Thoracic aorta (tissue), 2 donors: ENCODE measurements around the gene COMMD7. TPM values are rescaled to one million over a fixed set of nuclear protein-coding genes. Genes with fewer than 3 reads are reported as not detected.

Source experiments
- ATAC-seq: fragments of 150-250 bp; one replicate; pipeline ENCODE4 v1.8.0; 2017; ENCODE audit warnings: low read depth; ENCODE audit not compliant: insufficient number of reproducible peaks, low FRiP score
- DNase-seq: peaks from one replicate; pipeline ENCODE4 v3.0.0-alpha.2; 2020; ENCODE audit warnings: low spot score
- H3K27ac ChIP-seq, 2 donors: fragments of 200-600 bp; sonication (generic); 1 replicate in 1 of 2; 2 replicates in 1 of 2; pipeline ENCODE4 v1.5.1; 2016; ENCODE audit warnings: mild to moderate bottlenecking in 2 of 2, moderate library complexity in 2 of 2
- H3K27me3 ChIP-seq: fragments of 200-600 bp; sonication (generic); replicated peaks from 2 replicates; pipeline ENCODE4 v1.6.0; 2016; ENCODE audit warnings: mild to moderate bottlenecking; ENCODE audit not compliant: insufficient read depth
- H3K36me3 ChIP-seq: fragments of 200-600 bp; sonication (generic); one replicate; pipeline ENCODE4 v1.5.1; 2016
- H3K4me1 ChIP-seq, 2 donors: fragments of 200-600 bp; sonication (generic); 1 replicate in 1 of 2; 2 replicates in 1 of 2; pipeline versions ENCODE4 v1.5.1 to v1.6.0; 2016; ENCODE audit warnings: low read depth in 2 of 2, mild to moderate bottlenecking in 1 of 2; ENCODE audit not compliant: control insufficient read depth in 1 of 2
- H3K4me3 ChIP-seq: fragments of 200-600 bp; sonication (generic); 2 replicates; pipeline ENCODE4 v1.5.1; 2016; ENCODE audit warnings: mild to moderate bottlenecking
- H3K9me3 ChIP-seq: fragments of 200-600 bp; sonication (generic); 2 replicates; pipeline ENCODE4 v1.5.1; 2016
- total RNA-seq, 2 donors: library from RNA; depleted of rRNA; stranded (reverse); fragments of >200 nt; gene quantifications; one replicate each; pipeline versions ENCODE4 v1.1.0 to v1.2.3, GENCODE V29; 2016
- TF ChIP-seq, protein P1 (sequence below): fragments of 200-600 bp; sonication (generic); IDR thresholded peaks from one replicate; pipeline ENCODE4 v1.5.1; 2019; ENCODE audit warnings: antibody characterized with exemption

The COMMD7 gene
- total RNA-seq, 2 donors from 2014 or later, result 15.7 to 24.6 TPM

GRCh38 chr20:32764005-32764960 lies 21.0 kb upstream of the COMMD7 start:
- DNase-seq, result no peak
- no peaks in the 10 kb centered on the region for H3K36me3 ChIP-seq

DNA sequence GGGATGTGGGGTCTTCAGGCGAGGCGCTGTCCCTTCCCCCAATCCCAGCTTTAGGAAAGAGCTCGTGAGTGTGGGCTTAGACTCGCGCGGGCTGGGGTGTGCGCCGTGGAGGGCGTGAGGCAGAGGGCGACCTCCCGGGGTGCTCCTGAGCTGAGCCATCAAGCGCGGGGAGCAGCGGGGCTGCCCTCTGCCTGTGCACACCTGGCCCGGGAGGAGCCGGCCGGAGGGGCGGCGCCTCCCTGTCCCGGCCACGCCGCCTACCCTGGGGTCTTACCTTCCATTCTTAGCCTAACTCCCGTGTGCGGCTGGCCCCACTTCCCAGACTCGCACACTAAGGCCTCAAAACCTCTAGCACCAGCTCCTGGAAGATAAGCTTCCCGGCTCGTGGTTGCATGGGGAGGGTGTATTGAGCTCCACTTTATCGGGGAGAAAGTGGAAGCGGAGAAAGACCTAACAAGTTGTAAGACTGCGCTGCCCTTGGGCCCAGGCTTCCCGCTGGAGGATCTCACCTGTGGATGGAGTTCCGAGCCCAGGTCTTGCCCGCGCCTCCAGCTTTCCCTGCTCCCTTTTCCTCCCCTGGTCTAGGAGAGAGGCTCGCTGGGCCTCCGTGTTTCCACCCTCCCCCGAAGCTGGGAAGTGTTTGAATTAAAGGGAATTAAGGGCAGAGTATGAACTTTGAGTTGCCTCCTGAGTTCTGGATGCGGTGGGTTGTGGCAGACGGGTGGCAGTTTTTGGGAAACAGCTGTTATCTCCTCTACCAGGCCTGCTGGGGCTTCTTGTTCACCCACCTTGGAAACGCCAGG lies 20.1 kb upstream of the COMMD7 start:
- Histone ChIP-seq H3K36me3 (no peaks in the 10 kb centered on the region), H3K4me1 (peaks cover 4 to 17% of the 10 kb centered on the region in 2 donors), H3K9me3 (no peaks in the 10 kb centered on the region), H3K27ac (no peak overlapping the region), H3K4me3 (peak overlapping the region; percentile 92), H3K27me3 (no peaks in the 10 kb centered on the region)
- DNase-seq (no peak), ATAC-seq (no peak)
- TF ChIP-seq, protein P1, sequence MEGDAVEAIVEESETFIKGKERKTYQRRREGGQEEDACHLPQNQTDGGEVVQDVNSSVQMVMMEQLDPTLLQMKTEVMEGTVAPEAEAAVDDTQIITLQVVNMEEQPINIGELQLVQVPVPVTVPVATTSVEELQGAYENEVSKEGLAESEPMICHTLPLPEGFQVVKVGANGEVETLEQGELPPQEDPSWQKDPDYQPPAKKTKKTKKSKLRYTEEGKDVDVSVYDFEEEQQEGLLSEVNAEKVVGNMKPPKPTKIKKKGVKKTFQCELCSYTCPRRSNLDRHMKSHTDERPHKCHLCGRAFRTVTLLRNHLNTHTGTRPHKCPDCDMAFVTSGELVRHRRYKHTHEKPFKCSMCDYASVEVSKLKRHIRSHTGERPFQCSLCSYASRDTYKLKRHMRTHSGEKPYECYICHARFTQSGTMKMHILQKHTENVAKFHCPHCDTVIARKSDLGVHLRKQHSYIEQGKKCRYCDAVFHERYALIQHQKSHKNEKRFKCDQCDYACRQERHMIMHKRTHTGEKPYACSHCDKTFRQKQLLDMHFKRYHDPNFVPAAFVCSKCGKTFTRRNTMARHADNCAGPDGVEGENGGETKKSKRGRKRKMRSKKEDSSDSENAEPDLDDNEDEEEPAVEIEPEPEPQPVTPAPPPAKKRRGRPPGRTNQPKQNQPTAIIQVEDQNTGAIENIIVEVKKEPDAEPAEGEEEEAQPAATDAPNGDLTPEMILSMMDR, result no peak

More at GRCh38 chr20:32764005-32764960, 21.0 kb upstream of the COMMD7 start:
- no peak for ATAC-seq
- no peak overlapping the region for H3K27ac ChIP-seq
- TF ChIP-seq, protein P1, result no peak
- no peak overlapping the region for H3K4me3 ChIP-seq
- peaks cover 4 to 17% of the 10 kb centered on the region in 2 donors for H3K4me1 ChIP-seq
- no peaks in the 10 kb centered on the region for H3K9me3 ChIP-seq
- no peaks in the 10 kb centered on the region for H3K27me3 ChIP-seq

DNA sequence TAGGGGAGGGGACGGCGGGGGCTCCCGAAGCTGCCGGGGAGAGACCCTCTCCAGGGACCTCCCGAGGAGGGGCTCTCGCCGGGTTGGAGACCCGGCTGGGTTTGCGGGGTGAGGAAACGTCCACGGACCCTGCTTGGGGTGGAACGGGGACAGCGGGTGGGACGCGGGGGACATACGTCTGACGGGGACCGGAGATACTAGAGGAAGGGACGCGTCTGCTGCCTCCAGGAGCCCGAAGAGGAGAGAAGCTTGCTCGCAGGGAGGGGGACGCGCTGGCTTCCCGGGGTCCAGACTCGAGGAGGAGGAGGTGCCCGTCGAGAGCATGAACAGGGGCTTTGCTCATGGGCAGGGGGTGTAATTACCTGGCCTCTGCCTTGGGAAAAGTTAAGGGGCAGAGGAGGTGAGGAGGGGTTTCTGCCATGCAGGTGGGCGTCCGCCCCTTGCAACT lies 19.5 kb upstream of the COMMD7 start:
- Histone ChIP-seq H3K9me3 (no peaks in the 10 kb centered on the region), H3K27ac (no peak overlapping the region), H3K4me3 (peak overlapping the region; percentile 92), H3K27me3 (no peaks in the 10 kb centered on the region), H3K36me3 (no peaks in the 10 kb centered on the region), H3K4me1 (peaks cover 4 to 17% of the 10 kb centered on the region in 2 donors)
- TF ChIP-seq, protein P1, result no peak
- ATAC-seq (no peak), DNase-seq (no peak)

DNA sequence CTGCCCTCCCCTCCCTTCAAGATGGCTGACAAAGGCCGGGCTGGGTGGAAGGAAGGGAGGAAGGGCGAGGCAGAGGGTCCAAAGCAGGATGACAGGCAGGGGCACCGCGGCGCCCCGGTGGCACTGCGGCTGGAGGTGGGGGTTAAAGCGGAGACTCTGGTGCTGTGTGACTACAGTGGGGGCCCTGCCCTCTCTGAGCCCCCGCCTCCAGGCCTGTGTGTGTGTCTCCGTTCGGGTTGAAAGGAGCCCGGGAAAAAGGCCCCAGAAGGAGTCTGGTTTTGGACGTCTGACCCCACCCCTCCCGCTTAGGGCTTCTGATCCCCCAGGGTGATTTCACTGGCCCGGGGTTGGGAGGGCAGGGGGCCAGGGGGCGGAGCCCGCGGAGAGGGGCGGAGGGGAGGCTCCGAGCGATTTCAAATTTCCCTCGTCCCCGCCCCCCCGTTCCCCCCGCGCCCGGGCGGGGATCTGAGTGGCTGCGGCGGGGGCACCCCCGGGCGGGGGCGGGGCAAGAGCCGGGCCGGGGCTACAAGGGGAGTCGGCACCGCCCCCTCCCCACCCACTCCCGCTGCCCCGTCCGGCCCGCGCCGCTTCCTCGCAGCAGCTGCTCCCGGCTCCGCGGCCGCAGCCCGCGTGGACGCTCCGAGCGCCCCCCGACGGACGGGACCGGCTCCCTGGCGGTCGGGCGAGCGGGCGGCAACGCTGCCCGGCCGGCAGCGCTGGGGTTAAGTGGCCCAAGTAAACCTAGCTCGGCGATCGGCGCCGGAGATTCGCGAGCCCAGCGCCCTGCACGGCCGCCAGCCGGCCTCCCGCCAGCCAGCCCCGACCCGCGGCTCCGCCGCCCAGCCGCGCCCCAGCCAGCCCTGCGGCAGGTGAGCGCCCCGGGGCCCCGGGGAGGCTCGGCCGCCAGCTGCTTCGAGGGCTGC lies 18.8 kb upstream of the COMMD7 start, which contains the start of gene DNMT3B:
DNMT3B (plus strand) TSS at position 555 of the 923 bp plus-strand sequence. CDS start 17,939 bp downstream, outside the sequence.
- Histone ChIP-seq H3K36me3 (no peaks in the 10 kb centered on the region), H3K4me3 (peak within 1 kb of the TSS; percentile 92), H3K4me1 (peaks cover 4 to 17% of the 10 kb centered on the region in 2 donors), H3K27ac (no peak within 1 kb of the TSS), H3K27me3 (no peaks in the 10 kb centered on the region), H3K9me3 (no peaks in the 10 kb centered on the region)
- TF ChIP-seq, protein P1, result no peak
- ATAC-seq (no peak), DNase-seq (no peak)
